Measurements from ENCODE around the gene MARF1. TPM values are rescaled to one million over a fixed set of nuclear protein-coding genes. Genes with fewer than 3 reads are reported as not detected.

The MARF1 gene
- polyA plus RNA-seq, 1 experiment, result 25.2 TPM

GRCh38 chr16:15597822-15598647, 44.9 kb downstream of the MARF1 start:
- Histone ChIP-seq H3K36me3 (ENCODE audit: control insufficient read depth, insufficient read depth, low read length) (peaks cover 25% of the 10 kb centered on the region), H3K4me3 (ENCODE audit: low read depth, low read length) (no peak overlapping the region), H3K27me3 (ENCODE audit: control insufficient read depth, insufficient read depth, low read length) (no peaks in the 10 kb centered on the region)
- no peak for TF ChIP-seq CTCF (IDR thresholded peaks at IDR 0.05; ENCODE audit: insufficient read depth, low read depth, low read length)
- DNase-seq (ENCODE audit: low read depth), result no peak
- ChIA-PET POLR2A (no interaction called here), CTCF (no interaction called here)

GRCh38 chr16:15597135-15597534, 45.8 kb downstream of the MARF1 start:
- TF ChIP-seq CTCF (IDR thresholded peaks at IDR 0.05; ENCODE audit: insufficient read depth, low read depth, low read length), result no peak
- H3K4me3 ChIP-seq (ENCODE audit: low read depth, low read length), result no peak overlapping the region
- ChIA-PET CTCF (interaction anchor here (0.8 to 1.6 kb wide), 2 partner anchors 10 to 58 kb away, joined by 3 to 6 read pairs; no protein-coding TSS in a partner anchor), POLR2A (no interaction called here)
- DNase-seq (ENCODE audit: low read depth), result no peak
- H3K36me3 ChIP-seq (ENCODE audit: control insufficient read depth, insufficient read depth, low read length), result peaks cover 22% of the 10 kb centered on the region
- no peaks in the 10 kb centered on the region; the same call in 1 of the 2 replicates for H3K27me3 ChIP-seq (ENCODE audit: control insufficient read depth, insufficient read depth, low read length)

GRCh38 chr16:15594711-15595320, 48.1 kb downstream of the MARF1 start:
- H3K4me3 ChIP-seq (ENCODE audit: low read depth, low read length), result no peak overlapping the region
- ChIA-PET CTCF (no interaction called here), POLR2A (no interaction called here)
- DNase-seq (ENCODE audit: low read depth), result no peak
- peaks cover 14% of the 10 kb centered on the region for H3K36me3 ChIP-seq (ENCODE audit: control insufficient read depth, insufficient read depth, low read length)
- no peaks in the 10 kb centered on the region; the same call in 1 of the 2 replicates for H3K27me3 ChIP-seq (ENCODE audit: control insufficient read depth, insufficient read depth, low read length)
- TF ChIP-seq CTCF (IDR thresholded peaks at IDR 0.05; ENCODE audit: insufficient read depth, low read depth, low read length), result no peak

- Histone ChIP-seq H3K36me3 (ENCODE audit: control insufficient read depth, insufficient read depth, low read length) (peaks cover 10% of the 10 kb centered on the region), H3K27me3 (ENCODE audit: control insufficient read depth, insufficient read depth, low read length) (no peaks in the 10 kb centered on the region; the same call in 1 of the 2 replicates), H3K4me3 (ENCODE audit: low read depth, low read length) (no peak overlapping the region)
- no peak for TF ChIP-seq CTCF (IDR thresholded peaks at IDR 0.05; ENCODE audit: insufficient read depth, low read depth, low read length)
- POLR2A ChIA-PET, result no interaction called here
- CTCF ChIA-PET, result no interaction called here
- no peak for DNase-seq (ENCODE audit: low read depth)
These were observed 49.7 kb downstream of the MARF1 start for GRCh38 chr16:15593235-15593634.

GRCh38 chr16:15592324-15592723, 50.6 kb downstream of the MARF1 start:
- H3K27me3 ChIP-seq (ENCODE audit: control insufficient read depth, insufficient read depth, low read length), result no peaks in the 10 kb centered on the region; the same call in 1 of the 2 replicates
- ChIA-PET POLR2A (no interaction called here), CTCF (interaction anchor here (0.7 kb wide), 1 partner anchor 95 kb away, joined by 3 read pairs; no protein-coding TSS in a partner anchor)
- no peak overlapping the region for H3K4me3 ChIP-seq (ENCODE audit: low read depth, low read length)
- no peak for DNase-seq (ENCODE audit: low read depth)
- no peak for TF ChIP-seq CTCF (IDR thresholded peaks at IDR 0.05; ENCODE audit: insufficient read depth, low read depth, low read length)
- peaks cover 4% of the 10 kb centered on the region for H3K36me3 ChIP-seq (ENCODE audit: control insufficient read depth, insufficient read depth, low read length)

Data from BJ (cell line).